Stimulated activated CD8-positive, alpha-beta memory T cell treated with anti-CD3 and anti-CD28 coated beads, Interleukin-4, amount 100 ng/mL, for 4 hours (primary cell): ENCODE data around the gene MAP3K8.

Source experiments
- DNase-seq, 2 donors: peaks; one replicate each; pipeline ENCODE4 v3.0.0-alpha.2; 2020; ENCODE audit warnings: low read depth in 2 of 2, low spot score in 1 of 2

The MAP3K8 gene

DNA sequence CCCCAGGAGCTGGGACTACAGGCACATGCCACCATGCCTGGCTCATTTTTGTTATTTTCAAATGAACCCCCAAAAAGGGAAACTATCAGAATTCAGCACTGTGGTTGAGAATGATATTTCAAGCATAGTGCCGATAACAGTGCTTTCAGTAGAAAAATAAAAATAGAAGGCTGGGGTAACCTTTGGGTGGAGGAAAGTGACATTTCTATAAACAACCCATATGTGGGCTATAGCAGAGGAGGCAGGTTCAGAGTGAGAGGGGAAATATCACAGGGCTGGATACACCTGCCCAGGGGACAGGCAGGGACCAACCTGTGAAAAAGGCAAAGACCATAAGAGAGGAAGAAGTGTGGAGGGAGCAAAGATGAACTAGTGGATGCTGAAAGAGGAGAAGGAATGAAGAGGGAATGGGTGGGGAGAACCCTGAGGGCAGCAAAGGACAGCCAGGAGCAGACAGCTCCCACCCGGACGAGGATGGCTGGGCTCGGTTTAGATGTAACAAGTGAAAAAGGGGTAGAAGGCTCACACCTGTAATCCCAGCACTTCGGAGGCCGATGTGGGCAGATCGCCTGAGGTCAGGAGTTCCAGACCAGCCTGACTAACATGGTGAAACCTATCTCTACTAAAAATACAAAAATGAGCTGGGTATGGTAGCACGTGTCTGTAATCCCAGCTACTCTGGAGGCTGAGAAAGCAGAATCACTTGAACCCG is 56.5 kb downstream of the MAP3K8 start:
- DNase-seq, result no peak

DNA sequence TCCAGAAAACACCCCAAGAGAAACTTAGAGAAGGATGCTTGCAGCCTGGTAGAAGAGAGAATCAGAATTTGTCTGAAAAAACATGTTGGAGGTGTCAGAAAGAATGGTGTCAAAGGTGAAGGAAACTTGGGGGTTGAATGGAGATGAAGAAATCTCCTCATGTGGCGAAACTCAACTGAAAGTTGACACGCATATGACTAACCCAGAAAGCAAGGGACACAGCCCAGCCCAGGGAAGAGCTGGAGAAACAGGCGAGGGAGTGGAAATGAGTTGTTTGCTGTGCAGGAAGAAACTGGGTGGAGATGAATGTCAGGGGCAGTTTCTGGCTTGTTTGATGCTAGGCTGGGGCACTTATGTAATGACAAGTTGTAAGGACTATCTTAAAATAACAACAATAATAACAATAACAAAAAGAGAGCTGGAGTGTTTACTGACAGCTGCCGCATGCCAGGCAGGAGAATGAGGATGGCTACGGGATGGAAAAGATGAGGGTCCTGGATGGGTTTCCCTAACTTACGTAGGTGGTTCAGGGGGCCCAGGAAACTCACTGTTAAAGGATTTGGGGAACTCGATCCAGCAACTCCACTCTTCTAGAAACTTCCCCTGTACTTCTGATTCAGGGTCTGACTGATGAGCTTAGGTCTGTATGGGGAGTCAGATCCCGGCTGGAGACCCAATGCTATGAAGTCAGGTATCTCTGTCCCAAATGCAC is 57.4 kb downstream of the MAP3K8 start:
- DNase-seq, result no peak

DNA sequence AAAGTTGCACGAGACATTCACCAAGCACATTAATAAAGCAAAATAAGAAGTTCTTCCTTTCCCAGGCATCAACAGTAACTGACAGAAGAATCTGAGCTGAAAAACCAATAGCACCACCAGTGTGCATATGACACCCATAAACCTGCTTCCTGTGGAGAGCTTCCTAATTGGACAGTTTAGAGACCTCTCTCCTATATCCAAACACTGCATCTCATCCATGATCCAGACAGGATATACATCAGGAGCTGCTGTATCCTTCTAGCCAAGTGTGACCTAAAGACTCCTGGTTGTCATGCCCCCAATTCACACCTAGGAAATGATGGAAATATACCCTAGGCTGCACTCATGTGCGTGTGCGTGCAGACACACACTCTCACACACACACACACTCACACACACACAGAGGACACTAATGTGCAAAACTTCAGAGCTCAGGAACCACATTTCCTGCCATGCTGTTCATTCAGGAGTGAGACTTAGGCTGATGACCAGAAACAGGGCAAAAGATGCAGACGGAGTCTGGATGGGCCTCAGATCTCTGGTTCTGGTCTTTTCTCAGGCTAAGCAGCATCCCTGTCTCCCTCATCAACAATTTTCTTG is 58.0 kb downstream of the MAP3K8 start:
- no peak for DNase-seq

DNA sequence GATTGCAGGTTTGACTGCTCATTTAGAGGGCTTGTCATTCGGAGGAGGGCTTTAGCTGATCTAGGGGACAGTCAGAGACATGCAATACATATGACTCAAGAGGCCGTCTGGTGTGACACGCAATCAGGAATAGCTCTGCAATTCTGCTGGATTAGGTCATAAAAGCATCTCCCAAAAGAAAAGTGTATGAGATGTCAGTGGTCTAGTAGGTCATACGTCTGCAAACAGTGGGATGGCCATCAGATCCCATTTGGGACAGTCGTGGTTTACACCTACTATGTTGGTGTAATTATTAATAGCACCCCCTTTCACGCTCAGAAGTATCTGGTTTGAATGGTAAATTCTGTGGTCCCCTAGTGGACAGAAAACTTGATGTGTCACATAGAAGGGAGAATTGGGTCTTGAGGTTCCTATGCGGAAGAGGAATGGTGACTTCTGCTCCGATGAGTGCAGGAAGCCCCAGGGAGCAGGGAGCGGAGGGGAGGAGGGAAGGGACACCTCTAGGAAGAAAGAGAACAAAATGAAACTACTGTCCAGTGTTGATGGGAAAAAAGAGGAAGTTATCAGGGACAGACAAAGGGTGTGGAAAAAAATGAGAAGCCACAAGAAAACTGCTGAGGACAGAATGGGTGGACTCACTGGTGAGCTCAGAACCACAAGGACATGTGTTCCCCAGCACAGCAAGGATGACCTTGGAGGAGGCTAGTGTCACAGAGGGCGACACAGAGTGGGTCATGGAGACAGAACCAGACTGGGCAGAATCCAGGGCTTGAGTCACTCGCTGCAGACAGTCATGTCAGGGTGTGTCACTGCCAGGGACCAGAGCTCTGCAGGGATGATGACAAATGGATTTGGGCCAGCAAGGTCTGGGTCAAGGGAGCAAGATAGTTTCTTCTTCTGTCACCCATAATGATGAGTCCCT is 59.9 kb downstream of the MAP3K8 start:
- no peak for DNase-seq

DNA sequence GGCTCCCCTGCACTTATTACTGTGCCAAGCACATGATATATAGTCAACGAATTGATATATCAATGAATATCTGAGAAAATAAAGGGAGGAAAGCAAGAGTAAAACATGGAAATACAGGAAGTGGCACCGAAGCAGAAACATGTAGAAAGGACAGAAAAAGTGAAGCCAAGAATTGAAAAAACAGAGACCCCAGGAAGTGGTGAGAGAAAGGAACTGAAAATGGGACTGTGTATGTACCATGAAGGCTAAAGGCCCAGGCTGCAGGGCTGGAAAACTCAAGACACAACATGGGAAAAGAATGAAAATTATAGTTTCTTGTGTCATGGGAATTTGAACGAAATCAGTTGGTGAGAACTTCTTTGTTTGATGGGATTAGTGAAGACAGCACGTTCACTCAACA is 60.6 kb downstream of the MAP3K8 start:
- no peak for DNase-seq

DNA sequence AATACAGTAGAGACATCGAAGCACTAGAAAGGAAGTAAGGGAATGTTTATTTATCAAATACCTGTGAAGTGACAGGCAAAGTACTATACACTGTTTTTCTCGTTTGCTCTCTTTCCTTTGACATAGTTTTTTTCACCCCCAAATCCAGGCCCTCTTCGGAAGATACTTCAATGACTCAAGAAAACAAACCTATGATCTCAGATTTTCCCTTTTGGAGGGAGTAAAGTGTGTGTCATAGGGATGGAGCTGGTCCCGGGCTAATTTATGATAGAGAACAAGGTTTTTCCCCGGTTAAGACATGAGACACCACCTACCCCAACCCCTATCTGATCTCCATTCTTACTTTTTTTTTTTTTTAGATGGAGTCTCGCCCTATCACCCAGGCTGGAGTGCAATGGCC is 61.7 kb downstream of the MAP3K8 start:
- no peak for DNase-seq

DNA sequence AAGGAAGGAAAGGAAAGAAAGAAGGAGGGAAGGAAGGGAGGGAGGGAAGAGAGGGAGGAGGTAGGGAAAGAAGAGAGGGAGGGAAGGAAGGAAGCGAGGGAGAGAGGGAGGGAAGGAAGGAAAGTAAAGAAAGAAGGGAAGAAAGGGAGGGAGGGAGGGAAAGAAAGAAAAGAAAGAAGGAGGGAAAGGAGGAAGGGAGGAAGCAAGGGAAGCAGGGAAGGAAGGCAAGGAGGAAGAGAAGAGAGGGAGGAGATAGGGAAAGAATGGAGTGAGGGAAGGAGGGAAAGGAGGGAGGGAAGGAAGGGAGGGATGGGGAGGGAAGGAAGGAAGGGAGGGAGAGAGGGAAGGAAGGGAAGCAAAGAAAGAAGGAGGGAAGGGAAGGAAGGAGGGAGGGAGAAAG is 65.8 kb downstream of the MAP3K8 start:
- no peak for DNase-seq

DNA sequence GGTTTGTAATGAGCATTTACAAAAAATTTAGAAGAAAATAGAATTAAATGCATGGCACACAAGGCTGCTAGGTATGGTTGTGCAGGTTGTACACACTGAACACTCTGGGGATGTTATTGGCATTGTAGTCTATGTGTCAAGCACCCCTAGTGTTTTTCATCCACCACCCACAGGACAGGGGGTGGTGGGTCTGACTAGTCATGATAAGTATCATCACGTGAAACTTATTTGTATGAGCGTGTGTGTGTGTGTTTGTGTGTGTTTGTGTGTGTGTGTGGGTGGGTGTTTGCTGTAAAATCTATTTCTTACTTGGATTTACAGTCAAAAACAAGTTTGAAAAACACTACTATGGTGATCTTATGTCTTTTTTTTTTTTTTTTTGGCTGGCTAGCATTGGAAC is 66.5 kb downstream of the MAP3K8 start:
- no peak for DNase-seq

DNA sequence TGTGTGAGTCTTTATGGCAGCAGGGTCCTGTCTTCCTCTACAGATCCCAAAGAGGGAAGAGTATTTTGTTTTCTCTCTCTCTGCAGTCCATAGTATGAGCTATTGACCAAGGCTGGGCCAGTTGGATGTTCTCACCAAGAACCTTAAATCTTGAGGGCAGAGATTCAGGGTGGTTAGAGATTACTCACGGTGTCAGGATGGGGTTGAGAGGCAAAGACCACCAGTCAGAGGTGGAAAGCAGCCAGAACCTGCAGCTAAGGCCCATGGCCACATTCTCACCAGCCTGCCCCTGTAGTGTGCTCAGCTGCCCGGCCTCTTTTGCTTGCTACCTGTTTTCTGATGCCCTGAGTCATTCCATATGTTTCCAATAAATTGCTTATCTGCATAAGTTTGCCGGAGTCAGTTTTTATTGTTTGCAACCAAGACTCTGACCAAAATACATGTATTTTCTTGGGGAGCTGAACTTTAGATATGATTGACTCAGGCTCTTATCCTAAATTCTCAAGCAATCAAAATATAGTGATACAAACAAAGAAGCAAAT is 67.0 kb downstream of the MAP3K8 start:
- no peak for DNase-seq

DNA sequence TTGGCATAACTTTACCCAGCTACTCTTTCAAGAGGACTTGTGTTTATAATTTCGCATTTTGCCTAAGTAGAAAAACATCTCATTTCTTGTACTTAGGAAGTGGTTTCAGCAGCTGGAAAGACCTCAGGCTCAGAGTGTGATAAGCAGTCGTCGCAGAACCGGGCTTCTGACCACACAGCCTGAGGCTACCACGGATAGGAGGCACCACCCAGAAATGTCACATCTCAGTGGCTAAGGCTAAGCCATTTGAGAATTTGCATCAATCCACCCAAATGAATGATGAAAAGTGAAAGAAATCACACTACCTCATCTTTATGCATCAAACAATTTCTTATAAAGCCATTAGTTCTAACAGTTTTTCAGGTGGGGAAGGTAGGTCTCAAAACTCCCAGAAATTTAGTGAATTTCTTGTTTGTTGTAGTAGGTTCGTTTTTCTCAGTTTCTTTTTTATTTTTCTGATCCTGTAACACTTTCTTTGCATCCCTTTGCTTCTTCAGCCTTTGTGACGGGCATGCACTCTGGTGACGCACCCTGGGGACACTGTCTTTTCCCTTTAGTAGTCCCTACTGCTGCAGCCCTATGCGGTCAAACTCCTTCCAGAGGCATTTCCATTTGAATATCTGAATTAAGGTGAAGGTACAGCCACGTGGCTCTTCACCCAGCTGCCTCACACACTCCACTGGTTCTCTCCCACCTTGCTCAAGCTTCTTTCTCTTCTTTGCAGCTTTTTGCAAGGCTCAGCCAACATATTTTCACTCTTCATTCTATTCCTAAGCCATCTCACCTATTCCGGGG is 68.5 kb downstream of the MAP3K8 start:
- peak in 1 of 2 donors; percentile 30 for DNase-seq

DNA sequence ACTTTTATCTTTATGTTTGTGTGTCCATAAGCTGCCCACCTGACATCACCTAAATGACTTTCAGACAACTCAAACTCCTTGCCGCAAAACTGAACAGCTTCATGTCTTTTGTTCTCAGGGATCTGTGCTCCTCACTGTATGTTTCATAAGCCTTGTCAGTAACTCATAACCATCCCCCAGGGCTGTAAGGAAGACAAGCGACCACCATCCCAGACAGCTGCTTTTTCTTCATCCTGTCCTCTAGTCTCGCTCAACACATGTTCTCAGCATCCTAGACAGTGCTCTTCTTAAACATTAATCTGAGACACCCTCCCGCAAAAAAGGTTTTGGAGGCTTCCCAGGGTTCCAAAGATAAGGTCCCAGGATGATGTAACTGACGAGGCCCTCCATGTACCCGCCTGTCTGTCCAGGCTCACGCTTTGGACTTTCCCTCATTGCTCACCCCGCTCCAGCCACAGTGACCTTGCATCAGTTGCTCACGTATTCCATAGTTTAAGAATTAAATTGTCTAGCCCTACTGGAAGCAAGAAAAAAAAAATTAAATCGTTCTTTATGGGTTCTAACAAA is 69.8 kb downstream of the MAP3K8 start:
- DNase-seq, result no peak

DNA sequence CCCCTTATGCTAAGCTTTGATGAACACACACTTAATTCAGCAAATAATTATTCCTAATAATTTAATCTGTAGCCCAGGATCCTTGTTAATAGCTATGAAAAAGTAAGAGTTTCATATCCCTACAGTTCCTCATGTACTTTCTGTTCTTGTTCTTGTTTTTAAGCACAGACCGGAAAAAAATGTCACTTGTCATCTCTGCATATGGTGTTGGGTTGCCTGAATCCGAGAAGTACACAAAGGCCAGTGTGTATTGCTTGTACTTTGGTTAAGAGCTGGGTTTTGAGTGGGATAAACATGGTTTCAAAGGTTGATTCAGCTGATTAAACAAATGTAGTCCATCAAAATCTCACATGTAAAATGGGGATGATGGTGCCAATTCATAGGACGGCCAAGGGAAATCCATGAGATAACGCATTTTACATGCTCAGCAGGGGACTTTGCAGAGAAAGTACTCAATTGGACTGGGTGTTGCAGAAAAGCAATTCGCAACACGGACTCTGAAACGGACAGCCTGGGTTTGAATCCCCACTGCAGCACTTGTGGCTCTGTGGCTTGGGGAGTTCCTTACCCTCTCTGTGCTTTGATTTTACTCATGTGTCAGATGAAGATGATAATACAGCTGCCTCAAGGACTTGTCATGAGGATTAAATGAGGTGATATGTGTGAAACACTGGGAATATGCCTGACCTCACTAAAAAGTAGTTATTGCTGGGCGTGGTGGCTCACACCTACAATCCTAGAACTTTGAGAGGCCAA is 71.7 kb downstream of the MAP3K8 start:
- no peak for DNase-seq

DNA sequence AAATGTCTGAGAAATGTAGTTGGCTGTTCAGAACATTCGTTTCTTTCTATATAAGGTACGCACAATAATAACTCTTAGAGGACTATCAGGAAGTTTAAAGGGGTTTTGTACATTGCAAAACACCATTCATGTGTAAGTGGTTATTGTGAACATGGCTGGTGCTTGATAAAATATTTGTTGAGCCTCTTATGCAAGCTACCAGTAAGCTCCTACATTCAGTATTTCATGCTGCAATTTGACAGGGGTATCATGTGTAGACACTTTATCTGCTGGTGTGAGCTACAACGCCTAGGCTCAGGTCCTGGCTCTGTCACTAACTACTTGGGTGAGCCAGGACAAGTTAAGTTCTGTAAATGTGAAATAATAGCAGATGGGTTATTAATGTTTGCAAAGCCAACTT is 75.5 kb downstream of the MAP3K8 start:
- no peak for DNase-seq

DNA sequence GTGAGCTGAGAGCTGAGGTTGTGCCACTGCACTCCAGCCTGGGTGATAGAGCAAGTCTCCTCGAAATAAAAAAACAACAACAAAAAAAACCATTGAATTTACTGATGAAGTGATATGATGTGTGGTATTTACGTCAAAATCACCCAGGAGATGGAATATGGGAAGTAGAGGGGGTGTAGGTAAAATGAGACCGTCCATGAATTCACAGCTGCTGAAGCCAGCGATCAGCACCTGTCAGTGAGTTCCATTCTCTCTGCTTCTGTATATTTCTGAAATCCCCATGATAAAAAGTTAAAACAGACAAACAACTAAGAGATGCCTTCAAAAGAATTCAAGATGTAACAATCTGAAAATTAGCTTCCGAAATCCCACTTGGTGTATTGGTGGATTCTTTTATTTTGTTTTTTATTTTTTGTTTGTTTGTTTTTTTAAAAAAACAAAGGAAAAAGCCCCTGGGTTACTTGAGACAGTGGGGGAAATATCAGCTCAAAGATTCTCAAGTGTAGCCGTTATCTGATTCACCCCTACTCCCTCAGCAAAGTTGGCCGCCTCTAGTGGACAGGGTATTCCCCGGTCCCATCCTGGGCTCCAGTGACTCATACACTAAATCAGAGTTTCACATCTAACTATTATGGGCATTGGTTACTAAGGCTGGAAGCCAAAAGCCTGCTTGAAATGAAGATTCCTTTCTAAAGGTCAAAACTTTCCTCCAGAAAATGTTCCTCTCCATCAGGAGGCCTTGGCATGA is 76.4 kb downstream of the MAP3K8 start:
- no peak for DNase-seq

DNA sequence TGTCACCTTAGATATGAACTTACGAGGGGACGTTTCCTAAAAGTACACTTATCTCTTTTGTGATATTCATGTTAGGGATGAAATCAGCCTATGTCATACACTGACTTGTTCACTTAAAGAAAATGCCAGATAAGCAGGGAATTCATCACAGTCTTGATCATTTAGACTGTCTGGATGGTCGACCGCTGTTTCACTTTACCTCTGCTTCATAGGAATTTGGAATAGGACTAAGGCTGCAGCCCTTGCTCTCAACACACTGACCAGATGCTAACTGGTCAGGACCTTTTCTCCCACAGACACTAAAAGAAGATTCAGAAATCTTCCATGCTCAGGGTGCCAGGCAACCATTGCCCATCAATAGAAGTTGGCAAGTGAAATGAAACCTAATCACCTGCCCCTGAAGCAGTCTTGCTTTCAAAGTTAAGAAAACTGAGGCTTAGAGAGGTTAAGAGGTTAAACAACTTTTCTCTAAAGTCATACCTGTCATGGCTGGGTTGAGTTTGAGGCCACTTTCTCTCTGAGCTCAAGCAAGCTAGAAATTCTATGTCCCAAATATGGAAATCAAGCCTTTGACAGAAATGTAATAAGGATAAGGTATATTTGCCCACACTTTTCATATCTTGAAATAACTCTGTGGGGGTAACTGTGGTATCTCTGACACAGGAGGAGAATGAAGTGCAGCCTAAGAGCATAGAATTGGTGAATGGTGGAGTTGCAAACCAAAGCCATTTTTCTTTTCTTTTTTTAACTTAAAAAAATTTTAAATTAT is 77.1 kb downstream of the MAP3K8 start:
- DNase-seq, result no peak
